Endothelial cell (in vitro differentiated cells): Measurements from ENCODE around the gene MIP. TPM values are rescaled to one million over a fixed set of nuclear protein-coding genes. Genes with fewer than 3 reads are reported as not detected.
"Not testable (repeated sequence)": the region's sequence is repeated elsewhere in the genome, so short reads cannot be mapped to it uniquely, and the experiment has no call there.

Experiments
- DNase-seq: peaks from one replicate; pipeline ENCODE4 v3.0.0; 2021; ENCODE audit warnings: low spot score
- H3K27ac Mint-ChIP-seq: one replicate; pipeline ENCODE4 v1.8.0; 2021; ENCODE audit warnings: mixed read lengths, inconsistent platforms; ENCODE audit not compliant: unreplicated experiment
- H3K27me3 Mint-ChIP-seq: one replicate; pipeline ENCODE4 v1.8.0; 2021; ENCODE audit warnings: mild to moderate bottlenecking, moderate library complexity, mixed read lengths, inconsistent platforms; ENCODE audit not compliant: unreplicated experiment
- H3K36me3 Mint-ChIP-seq: one replicate; pipeline ENCODE4 v1.8.0; 2021; ENCODE audit warnings: mild to moderate bottlenecking, low read depth, mixed read lengths, inconsistent platforms; ENCODE audit not compliant: unreplicated experiment
- H3K4me1 Mint-ChIP-seq: one replicate; pipeline ENCODE4 v1.8.0; 2021; ENCODE audit warnings: mild to moderate bottlenecking, mixed read lengths, inconsistent platforms; ENCODE audit not compliant: unreplicated experiment
- H3K4me3 Mint-ChIP-seq: one replicate; pipeline ENCODE4 v1.8.0; 2021; ENCODE audit warnings: mild to moderate bottlenecking, mixed read lengths, inconsistent platforms; ENCODE audit not compliant: unreplicated experiment
- H3K9me3 Mint-ChIP-seq: one replicate; pipeline ENCODE4 v1.8.0; 2021; ENCODE audit warnings: mixed read lengths, inconsistent platforms; ENCODE audit not compliant: unreplicated experiment
- long read RNA-seq: library from polyadenylated mRNA; unstranded; transcript quantifications from one replicate; pipeline ENCODE4 v2.0.0, GENCODE V29; 2020; ENCODE audit not compliant: unreplicated experiment
- total RNA-seq: library from RNA; stranded (reverse); fragmentation: NEBNext Ultra II Directional; extraction: Animal tissue kit (Norgen Biotek cat#: 25700); gene quantifications from one replicate; pipeline ENCODE4 v1.2.1, GENCODE V29; 2021; ENCODE audit not compliant: unreplicated experiment
- TF ChIP-seq, protein P1 (sequence below): fragments of 200-600 bp; sonication (generic); IDR thresholded peaks from one replicate; pipeline ENCODE4 v1.5.0; 2021; ENCODE audit warnings: antibody characterized with exemption; ENCODE audit not compliant: unreplicated experiment

The MIP gene
- 0.10 TPM for total RNA-seq
- long read RNA-seq: 0 reads

DNA sequence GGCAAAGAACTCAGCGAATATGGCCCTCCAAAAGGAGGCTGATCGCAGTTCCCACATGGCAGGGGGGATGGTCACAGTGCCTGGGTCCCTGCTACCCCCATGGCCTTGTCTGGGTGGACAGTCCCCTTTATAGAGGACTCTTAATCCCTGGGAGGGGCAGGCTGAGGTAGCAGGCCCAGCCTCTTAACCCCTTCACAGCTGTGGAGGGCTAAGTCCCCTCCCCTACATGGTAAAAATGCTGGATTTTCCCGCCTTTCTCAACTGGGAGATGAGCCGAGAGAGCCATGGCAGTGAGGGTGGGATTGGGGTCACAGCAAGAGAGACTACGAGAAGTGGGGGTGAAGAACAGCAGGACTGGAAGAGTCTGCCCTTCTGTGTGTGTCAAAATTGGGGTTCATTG lies at the start of gene MIP:
MIP (minus strand) TSS at position 101 of the 400 bp plus-strand sequence; CDS start at position 57, 44 bp downstream.
- Mint-ChIP-seq H3K27me3 (peaks cover 6% of the 10 kb centered on the region), H3K4me1 (peaks cover 16% of the 10 kb centered on the region), H3K9me3 (no peaks in the 10 kb centered on the region), H3K4me3 (no peak within 1 kb of the TSS), H3K36me3 (no peaks in the 10 kb centered on the region), H3K27ac (peak within 1 kb of the TSS; percentile 40)
- TF ChIP-seq, protein P1, sequence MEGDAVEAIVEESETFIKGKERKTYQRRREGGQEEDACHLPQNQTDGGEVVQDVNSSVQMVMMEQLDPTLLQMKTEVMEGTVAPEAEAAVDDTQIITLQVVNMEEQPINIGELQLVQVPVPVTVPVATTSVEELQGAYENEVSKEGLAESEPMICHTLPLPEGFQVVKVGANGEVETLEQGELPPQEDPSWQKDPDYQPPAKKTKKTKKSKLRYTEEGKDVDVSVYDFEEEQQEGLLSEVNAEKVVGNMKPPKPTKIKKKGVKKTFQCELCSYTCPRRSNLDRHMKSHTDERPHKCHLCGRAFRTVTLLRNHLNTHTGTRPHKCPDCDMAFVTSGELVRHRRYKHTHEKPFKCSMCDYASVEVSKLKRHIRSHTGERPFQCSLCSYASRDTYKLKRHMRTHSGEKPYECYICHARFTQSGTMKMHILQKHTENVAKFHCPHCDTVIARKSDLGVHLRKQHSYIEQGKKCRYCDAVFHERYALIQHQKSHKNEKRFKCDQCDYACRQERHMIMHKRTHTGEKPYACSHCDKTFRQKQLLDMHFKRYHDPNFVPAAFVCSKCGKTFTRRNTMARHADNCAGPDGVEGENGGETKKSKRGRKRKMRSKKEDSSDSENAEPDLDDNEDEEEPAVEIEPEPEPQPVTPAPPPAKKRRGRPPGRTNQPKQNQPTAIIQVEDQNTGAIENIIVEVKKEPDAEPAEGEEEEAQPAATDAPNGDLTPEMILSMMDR: no peak
- no peak for DNase-seq

DNA sequence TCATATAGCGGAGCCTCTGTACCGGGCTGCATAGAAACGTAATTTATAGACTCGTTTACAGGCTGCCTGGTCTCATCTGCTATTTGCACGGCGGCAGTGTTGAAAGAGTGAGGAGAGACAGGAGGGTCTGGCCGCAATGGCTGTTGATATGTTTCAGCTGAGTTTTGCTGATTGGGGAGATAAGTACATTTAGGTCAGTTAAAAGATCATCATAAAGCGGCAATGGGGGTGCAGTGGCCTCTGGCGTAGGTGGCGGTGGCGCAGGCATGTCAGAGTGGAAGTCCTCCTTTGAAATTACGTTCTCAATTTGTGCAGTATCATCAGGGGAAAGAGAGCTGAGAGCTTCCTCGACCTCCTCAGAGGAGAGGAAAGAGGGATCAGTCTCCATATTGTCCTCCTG lies 45.4 kb upstream of the MIP start:
- H3K4me1 Mint-ChIP-seq, H3K27me3 Mint-ChIP-seq, H3K36me3 Mint-ChIP-seq, H3K27ac Mint-ChIP-seq, H3K9me3 Mint-ChIP-seq, H3K4me3 Mint-ChIP-seq, DNase-seq: not testable (repeated sequence)

DNA sequence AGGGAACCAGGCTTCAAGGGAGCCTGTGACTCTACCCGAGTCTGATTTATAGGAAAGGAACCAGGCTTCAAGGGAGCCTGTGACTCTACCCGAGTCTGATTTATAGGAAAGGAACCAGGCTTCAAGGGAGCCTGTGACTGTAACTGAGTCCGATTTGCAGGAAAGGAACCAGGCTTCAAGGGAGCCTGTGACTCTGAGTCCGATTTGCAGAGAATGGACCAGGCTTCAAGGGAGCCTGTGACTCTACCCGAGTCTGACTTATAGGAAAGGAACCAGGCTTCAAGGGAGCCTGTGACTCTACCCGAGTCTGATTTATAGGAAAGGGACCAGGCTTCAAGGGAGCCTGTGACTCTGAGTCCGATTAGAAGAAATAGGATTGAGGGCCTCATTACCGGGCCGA lies 45.0 kb upstream of the MIP start:
- not testable (repeated sequence) for H3K9me3 Mint-ChIP-seq, DNase-seq, H3K4me3 Mint-ChIP-seq, H3K36me3 Mint-ChIP-seq, H3K4me1 Mint-ChIP-seq, H3K27ac Mint-ChIP-seq, H3K27me3 Mint-ChIP-seq

DNA sequence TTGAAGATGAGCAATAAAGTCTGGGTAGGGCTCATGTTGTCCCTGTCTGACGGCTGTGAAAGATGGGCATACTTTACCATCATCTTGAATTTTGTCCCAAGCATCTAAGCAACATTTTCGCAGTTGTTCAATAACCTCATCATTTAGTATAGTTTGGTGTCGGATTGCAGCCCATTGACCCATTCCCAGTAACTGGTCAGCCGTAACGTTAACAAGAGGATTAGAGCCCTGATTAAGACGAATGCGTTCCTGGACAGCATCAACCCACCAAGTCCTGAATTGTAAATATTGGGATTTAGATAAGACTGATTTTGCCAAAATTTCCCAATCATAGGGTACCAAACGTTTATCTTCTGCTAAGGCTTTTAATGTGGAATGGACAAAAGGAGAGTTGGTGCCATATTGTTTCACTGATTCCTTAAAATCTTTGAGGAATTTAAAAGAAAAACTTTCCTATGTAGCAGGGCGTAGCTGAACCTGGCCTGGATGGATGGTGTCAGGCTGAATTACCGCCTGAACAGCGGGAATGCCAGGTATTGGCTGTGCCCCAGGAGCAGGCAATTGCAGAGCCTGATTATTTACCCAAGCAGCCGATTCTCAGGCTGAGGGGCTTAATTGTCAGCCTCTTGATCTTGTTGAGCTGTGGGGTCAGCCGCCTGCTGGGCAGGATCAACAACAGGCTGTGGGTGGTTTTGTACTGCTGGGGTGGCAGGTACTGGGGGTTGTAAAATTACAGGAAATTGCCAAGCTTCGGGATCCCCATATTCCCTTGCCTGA lies 43.9 kb upstream of the MIP start:
- not testable (repeated sequence) for DNase-seq, H3K9me3 Mint-ChIP-seq, H3K36me3 Mint-ChIP-seq, H3K27ac Mint-ChIP-seq, H3K4me1 Mint-ChIP-seq, H3K27me3 Mint-ChIP-seq
- peak overlapping the region; percentile 28 for H3K4me3 Mint-ChIP-seq

DNA sequence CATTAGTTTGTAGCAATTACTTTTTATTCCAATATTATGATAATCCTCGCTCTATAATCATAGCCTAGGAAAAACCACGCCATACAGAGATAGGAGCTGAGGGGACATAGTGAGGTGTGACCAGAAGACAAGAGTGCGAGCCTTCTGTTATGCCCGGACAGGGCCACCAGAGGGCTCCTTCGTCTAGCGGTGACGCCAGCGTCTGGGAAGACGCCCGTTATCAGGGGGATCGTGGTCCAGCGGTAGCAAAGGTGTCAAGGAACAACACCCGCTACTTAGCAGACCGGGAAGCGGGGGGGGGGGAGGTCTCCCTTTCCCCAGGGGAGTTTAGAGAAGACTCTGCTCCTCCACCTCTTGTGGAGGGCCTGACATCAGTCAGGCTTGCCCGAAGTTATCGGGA lies 42.2 kb upstream of the MIP start:
- not testable (repeated sequence) for H3K9me3 Mint-ChIP-seq, H3K27me3 Mint-ChIP-seq

DNA sequence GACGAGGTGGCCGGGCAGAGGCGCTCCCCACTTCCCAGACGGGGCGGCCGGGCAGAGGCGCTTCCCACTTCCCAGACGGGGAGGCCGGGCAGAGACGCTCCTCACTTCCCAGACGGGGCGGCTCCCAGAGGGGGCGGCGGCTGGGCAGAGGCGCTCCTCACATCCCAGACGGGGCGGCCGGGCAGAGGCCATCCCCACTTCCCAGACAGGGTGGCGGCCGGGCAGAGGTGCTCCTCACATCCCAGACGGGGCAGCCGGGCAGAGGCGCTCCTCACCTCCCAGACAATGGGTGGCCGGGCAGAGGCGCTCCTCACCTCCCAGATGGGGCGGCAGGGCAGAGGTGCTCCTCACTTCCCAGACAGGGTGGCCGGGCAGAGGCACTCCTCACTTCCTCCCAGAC lies 40.0 kb upstream of the MIP start:
- not testable (repeated sequence) for H3K4me1 Mint-ChIP-seq, H3K27me3 Mint-ChIP-seq, H3K4me3 Mint-ChIP-seq, H3K27ac Mint-ChIP-seq, H3K36me3 Mint-ChIP-seq, DNase-seq, H3K9me3 Mint-ChIP-seq

More for the DNA sequence above, 42.2 kb upstream of the MIP start:
- not testable (repeated sequence) for H3K4me3 Mint-ChIP-seq, H3K27ac Mint-ChIP-seq, H3K36me3 Mint-ChIP-seq, H3K4me1 Mint-ChIP-seq
- DNase-seq: peak; percentile 63
- TF ChIP-seq, protein P1: peak; percentile 29

DNA sequence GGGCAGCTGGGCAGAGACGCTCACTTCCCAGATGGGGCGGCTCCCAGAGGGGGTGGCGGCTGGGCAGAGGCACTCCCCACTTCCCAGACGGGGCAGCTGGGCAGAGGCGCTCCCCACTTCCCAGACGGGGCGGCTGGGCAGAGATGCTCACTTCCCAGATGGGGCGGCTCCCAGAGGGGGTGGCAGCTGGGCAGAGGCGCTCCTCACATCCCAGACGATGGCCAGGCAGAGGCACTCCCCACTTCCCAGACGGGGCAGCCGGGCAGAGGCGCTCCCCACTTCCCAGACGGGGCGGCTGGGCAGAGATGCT lies 39.6 kb upstream of the MIP start:
- DNase-seq, H3K27ac Mint-ChIP-seq, H3K36me3 Mint-ChIP-seq, H3K9me3 Mint-ChIP-seq, H3K4me1 Mint-ChIP-seq, H3K4me3 Mint-ChIP-seq: not testable (repeated sequence)
- H3K27me3 Mint-ChIP-seq: peaks cover 12% of the 10 kb centered on the region

DNA sequence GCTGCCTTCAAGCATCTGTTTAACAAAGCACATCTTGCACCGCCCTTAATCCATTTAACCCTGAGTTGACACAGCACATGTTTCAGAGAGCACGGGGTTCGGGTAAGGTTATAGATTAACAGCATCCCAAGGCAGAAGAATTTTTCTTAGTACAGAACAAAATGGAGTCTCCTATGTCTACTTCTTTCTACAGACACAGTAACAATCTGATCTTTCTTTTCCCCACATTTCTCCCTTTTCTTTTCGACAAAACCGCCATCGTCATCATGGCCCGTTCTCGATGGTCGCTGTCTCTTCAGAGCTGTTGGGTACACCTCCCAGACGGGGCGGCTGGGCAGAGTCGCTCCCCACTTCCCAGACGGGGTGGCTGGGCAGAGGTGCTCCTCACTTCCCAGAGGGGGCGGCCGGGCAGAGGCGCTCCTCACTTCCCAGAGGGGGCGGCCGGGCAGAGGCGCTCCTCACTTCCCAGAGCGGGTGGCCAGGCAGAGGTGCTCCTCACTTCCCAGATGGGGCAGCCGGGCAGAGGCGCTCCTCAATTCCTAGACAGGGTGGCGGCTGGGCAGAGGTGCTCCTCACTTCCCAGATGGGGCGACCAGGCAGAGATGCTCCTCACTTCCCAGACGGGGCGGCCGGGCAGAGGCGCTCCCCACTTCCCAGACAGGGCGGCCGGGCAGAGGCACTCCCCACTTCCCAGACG lies 39.1 kb upstream of the MIP start:
- H3K27ac Mint-ChIP-seq, H3K36me3 Mint-ChIP-seq, H3K4me1 Mint-ChIP-seq, DNase-seq, H3K4me3 Mint-ChIP-seq, H3K9me3 Mint-ChIP-seq: not testable (repeated sequence)
- H3K27me3 Mint-ChIP-seq: peaks cover 16% of the 10 kb centered on the region
